Measurements from ENCODE around the gene ADPRHL1.
A peak's percentile ranks its signal among the peaks of the same experiment; 100 is the strongest.
"Not testable (repeated sequence)": the region's sequence is repeated elsewhere in the genome, so short reads cannot be mapped to it uniquely, and the experiment has no call there.

Gene ADPRHL1

GRCh38 chr13:113460064-113460555 is 6.8 kb upstream of the ADPRHL1 start:
- no peak for DNase-seq
- intact Hi-C loops (cut with DNase I) = no loop called here

GRCh38 chr13:113458253-113459065 is 5.2 kb upstream of the ADPRHL1 start:
- peak in 1 of 10 donors; percentile 83 for DNase-seq
- intact Hi-C loops (cut with DNase I) = no loop called here

- intact Hi-C loops (cut with DNase I) = no loop called here
Observed at GRCh38 chr13:113457510-113457909, 4.2 kb upstream of the ADPRHL1 start.

GRCh38 chr13:113456116-113456702 is 2.9 kb upstream of the ADPRHL1 start:
- intact Hi-C loops (cut with DNase I) = no loop called here
- DNase-seq = peak in 1 of 10 donors; percentile 72

More at GRCh38 chr13:113457510-113457909, 4.2 kb upstream of the ADPRHL1 start:
- peak in 1 of 10 donors; percentile 52 for DNase-seq

GRCh38 chr13:113455384-113455783 is 2.1 kb upstream of the ADPRHL1 start:
- intact Hi-C loops (cut with DNase I) = no loop called here
- DNase-seq = peak in 1 of 10 donors; percentile 74

GRCh38 chr13:113454936-113455335 is 1.6 kb upstream of the ADPRHL1 start:
- DNase-seq = peak in 1 of 10 donors; percentile 49
- intact Hi-C loops (cut with DNase I) = no loop called here

GRCh38 chr13:113452466-113452865 is 822 bp downstream of the ADPRHL1 start:
- no peak for DNase-seq
- intact Hi-C loops (cut with DNase I) = no loop called here

GRCh38 chr13:113451951-113452421 is 1.3 kb downstream of the ADPRHL1 start:
- DNase-seq = peak in 2 of 10 donors; percentile 55 to 76
- intact Hi-C loops (cut with DNase I) = no loop called here

GRCh38 chr13:113450861-113451620 is 2.2 kb downstream of the ADPRHL1 start:
- intact Hi-C loops (cut with DNase I) = not testable (repeated sequence)
- peak; percentile 35 to 95 (median 70) for DNase-seq

- intact Hi-C loops (cut with DNase I) = not testable (repeated sequence)
- peak in 2 of 10 donors; percentile 11 to 59 for DNase-seq
Observed at GRCh38 chr13:113450348-113450744, 2.9 kb downstream of the ADPRHL1 start.

GRCh38 chr13:113449693-113450347 is 3.5 kb downstream of the ADPRHL1 start:
- DNase-seq = peak in 2 of 10 donors; percentile 42 to 63
- intact Hi-C loops (cut with DNase I) = no loop called here

- intact Hi-C loops (cut with DNase I) = no loop called here
- DNase-seq = peak in 3 of 10 donors; percentile 42 to 75 (median 73)
Observed at GRCh38 chr13:113448885-113449692, 4.2 kb downstream of the ADPRHL1 start.

GRCh38 chr13:113448545-113448884 is 4.8 kb downstream of the ADPRHL1 start:
- peak in 2 of 10 donors; percentile 43 to 63 for DNase-seq
- intact Hi-C loops (cut with DNase I) = no loop called here

- peak in 1 of 10 donors; percentile 67 for DNase-seq
- intact Hi-C loops (cut with DNase I) = no loop called here
Observed at GRCh38 chr13:113447596-113447995, 5.7 kb downstream of the ADPRHL1 start.

GRCh38 chr13:113446488-113446854 is 6.8 kb downstream of the ADPRHL1 start:
- intact Hi-C loops (cut with DNase I) = no loop called here
- DNase-seq = no peak

GRCh38 chr13:113445791-113446487 is 7.3 kb downstream of the ADPRHL1 start:
- intact Hi-C loops (cut with DNase I) = no loop called here
- DNase-seq = peak in 2 of 10 donors; percentile 76 to 94

- peak in 3 of 10 donors; percentile 57 for DNase-seq
Observed at GRCh38 chr13:113443991-113444390, 9.3 kb downstream of the ADPRHL1 start.

GRCh38 chr13:113442985-113443362 is 10.3 kb downstream of the ADPRHL1 start:
- no peak for DNase-seq
- intact Hi-C loops (cut with DNase I) = no loop called here

More at GRCh38 chr13:113443991-113444390, 9.3 kb downstream of the ADPRHL1 start:
- intact Hi-C loops (cut with DNase I) = no loop called here
